ENCODE measurements around the gene GSN.

DNA sequence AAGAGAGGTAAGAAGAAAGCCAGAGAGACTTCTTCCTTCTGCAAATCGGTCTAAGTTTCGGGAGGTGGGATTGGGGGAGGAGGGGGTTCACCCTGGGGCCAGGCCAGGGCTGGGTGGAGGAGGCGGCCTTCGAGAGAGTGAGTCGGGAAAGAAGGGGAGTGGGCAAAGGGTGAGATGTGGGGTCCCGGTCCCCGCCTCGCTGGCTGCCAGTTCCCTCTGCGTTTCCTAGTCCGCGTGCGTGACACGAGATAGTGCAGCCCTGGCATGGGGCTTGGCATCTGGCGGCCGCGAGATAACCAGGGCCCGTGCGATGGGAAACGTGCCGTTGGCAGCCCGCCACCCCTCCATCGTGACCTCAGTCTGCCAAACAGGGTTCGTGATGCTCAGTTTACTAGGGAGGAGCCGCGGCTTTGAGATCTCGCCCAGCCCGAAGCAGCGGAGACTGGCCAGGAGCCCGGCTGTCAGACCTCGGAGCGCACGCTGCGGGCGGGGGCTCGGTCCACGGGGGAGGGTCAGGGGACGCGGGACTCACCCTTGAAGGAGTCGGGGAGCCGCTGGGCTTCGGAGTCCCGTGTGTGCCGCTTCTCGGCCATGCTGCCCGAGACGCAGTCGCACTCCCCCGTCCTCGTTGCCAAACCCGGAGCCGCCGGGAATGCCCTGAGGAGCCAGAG is 101.8 kb downstream of the GSN start, which contains the start of gene STOM:
- no peak for TF ChIP-seq CTCF (conservative IDR thresholded peaks at IDR 0.05 in 1 of 2, IDR thresholded peaks at IDR 0.05 in 1 of 2; ENCODE audit: extremely low read depth in 1 of 2, insufficient read depth in 1 of 2, low read depth in 1 of 2, low read length in 2 of 2)
- no peak for TF ChIP-seq EZH2 (IDR thresholded peaks at IDR 0.05; ENCODE audit: borderline replicate concordance, low read length)
